Activated naive CD8-positive, alpha-beta T cell treated with anti-CD3 and anti-CD28 coated beads, Interleukin-2, amount 50 U/mL, for 16 hours (primary cell): ENCODE measurements around the gene SLC4A4.

Experiments used
- DNase-seq: peaks from one replicate; pipeline ENCODE4 v3.0.0-alpha.2; 2020; ENCODE audit warnings: low read depth, low spot score

Gene SLC4A4

DNA sequence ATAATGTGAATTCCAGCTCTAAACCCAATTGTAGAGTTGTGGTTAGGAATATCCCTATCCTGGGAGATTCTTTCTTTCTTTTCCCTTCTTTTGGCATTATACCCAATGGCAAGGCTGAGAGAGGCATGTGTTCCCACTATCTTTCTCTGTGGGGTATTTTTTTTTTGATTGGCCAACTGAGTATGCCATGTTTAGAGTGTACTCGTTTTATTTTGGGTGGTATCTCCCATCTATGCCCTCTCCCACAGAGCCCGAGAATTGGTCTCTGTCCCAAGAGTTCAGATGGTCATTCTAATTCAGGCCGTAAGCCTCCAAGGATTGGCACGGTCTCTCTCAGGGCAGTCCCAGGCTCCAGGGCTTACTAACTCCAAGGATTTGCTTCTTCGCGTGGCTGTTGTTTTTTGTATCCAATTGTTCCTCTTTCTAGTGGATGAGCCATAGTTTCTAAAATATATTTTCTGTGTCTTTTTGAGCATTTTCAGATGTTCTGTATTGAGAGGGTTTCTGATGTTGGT is 198.8 kb downstream of the SLC4A4 start:
- no peak for DNase-seq

GRCh38 chr4:71538528-71538927 is 199.7 kb downstream of the SLC4A4 start:
- no peak for DNase-seq

- DNase-seq = no peak
Measured at GRCh38 chr4:71540749-71541269, 202.0 kb downstream of the SLC4A4 start.

- DNase-seq = no peak
Measured at GRCh38 chr4:71541541-71541940, 202.7 kb downstream of the SLC4A4 start.

DNA sequence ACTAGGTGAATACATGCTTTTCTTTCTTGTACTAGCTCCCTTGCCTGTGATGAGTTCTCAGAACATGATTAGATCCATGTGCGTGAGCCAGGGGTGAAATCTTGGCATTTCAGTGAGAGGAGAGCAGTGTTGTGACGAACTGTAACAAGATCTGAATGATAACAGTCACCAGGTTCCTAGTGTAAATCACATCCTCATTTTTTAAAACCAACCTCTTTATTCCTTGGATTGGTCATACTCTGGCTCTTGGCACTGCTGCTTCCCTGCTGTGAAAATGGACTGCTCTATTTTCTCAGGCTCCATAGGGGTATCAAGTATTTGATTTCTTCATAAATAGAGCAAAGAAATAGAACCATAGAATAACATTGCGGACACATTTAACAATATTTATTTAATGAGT is 206.3 kb downstream of the SLC4A4 start:
- DNase-seq = no peak

DNA sequence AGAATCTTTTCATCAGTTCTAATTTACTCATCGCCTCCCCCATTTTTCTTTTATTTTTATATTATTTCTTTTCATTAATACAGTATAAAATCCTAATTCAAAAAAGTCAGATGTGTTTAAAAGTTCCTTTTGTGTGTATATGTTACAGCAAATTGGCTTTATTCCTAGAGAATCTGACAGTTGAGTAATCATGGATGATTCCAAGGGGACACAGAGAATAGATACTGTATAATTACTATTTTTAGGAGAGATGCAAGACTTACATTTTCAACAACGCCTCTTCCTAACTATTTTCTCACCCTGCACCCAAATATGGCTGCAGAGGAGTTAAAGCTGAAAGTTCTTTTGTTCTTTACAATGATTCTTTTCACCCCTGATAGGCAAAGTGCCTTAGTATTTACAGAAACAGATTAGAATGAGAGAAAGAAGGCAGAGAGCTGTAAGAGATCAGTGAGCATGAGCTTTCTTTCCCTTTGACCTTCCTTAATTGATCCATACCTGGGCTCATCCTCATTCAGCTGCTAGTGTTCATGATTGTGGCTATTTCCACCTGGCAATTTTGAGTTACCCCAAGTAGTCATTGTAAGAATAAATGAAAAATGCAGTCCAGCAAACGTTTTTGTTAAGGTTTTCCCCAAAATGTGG is 210.8 kb downstream of the SLC4A4 start:
- no peak for DNase-seq

GRCh38 chr4:71550220-71551165 is 211.7 kb downstream of the SLC4A4 start:
- DNase-seq = no peak

DNA sequence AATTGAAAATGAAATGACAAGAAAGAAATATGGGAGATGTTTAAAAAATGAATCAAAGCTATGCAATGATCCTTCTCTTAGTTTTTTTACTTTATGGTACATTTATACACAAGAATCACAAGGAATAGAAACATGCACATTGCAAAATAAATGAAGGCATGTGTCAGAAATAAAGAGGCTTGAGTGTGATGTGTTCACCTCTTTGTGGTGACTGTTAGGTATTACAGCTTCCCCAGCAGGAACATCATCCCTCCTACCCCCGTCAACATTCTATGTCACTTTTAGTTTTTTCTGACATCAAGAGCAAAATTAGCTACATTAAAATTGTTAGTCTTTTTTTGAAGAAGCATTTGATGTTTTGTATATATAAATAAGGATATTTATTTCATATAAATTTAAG is 214.8 kb downstream of the SLC4A4 start:
- DNase-seq = no peak

DNA sequence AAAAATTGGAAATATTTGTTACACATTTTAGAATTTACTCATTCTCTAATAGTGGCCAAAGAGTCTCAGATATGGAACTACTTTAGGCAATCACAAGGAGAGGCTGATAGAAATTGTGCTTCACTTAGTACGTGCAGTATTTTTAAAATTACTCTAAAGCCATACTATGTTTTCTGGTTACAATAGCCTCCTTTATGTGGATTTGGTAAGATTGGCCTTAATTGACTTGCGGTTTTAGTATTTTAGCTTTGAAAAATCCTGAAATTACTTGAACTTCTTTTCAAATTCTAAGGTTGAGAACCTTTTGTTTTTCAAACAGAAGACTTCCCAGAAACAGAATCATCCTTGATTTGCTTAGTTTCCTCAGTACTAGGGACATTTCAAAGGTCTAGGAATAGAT is 215.2 kb downstream of the SLC4A4 start:
- DNase-seq = no peak

- no peak for DNase-seq
Measured at GRCh38 chr4:71558248-71558647, 219.4 kb downstream of the SLC4A4 start.

GRCh38 chr4:71559957-71560571 is 221.2 kb downstream of the SLC4A4 start:
- no peak for DNase-seq

DNA sequence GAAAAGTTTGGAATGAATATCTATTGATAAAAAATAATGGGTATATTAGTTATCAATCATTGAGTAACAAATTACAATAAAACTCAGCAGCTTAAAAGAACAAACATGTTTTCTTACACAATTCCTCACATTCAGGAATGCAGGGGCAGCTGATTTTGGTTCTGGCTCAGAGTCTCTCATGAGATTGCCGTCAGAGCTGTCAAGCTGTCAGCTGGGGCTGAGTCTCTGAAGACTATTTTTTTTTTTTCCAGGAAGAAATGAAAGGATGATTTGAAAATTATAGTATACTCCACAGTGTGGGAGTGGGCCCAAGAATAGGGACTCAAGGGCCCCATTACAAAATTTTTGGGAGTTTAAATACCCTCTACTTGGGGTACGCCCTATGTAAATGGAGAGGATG is 226.0 kb downstream of the SLC4A4 start:
- DNase-seq = no peak

GRCh38 chr4:71566856-71567255 is 228.0 kb downstream of the SLC4A4 start:
- DNase-seq = no peak

DNA sequence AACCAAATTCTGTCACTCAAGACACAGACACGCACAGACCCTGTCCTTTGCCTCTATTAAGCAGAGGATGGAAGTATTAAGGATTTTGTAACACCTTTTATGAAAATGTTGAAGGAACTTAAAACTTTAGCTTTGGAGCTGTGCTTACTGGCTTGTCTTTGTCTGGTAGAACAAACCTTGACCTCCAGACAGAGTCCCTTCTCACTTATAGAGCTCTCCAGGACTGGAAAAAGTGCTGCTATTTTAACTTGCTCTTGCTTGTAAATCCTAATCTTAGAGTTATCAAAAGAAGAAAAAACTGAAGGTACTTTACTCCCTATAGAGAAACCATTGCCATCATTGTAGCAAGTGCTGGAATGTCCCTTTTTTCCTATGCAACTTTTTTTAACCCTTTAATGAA is 229.3 kb downstream of the SLC4A4 start:
- no peak for DNase-seq

GRCh38 chr4:71570492-71570891 is 231.7 kb downstream of the SLC4A4 start:
- DNase-seq = no peak

DNA sequence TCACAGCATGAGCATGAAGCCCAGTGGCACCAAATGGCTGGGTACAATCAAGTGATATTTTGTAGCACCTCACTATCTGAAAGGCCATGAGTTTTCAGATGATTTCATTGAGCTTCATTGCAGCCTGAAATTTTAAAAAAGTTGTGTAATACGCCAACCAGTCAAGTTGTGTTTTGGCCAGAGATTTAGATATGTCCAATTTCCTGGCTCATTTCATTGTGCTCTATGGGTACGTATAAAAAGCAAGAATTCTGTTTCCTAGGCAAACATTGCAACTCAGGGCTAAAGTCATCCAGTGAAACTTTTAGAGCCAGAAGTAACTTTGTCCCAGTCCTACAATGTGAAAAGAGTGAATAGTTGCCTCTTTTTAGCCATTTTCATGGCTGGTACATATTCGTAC is 232.5 kb downstream of the SLC4A4 start:
- no peak for DNase-seq

GRCh38 chr4:71583971-71584370 is 245.2 kb downstream of the SLC4A4 start:
- DNase-seq = no peak

- no peak for DNase-seq
Measured at GRCh38 chr4:71584585-71584984, 245.8 kb downstream of the SLC4A4 start.

DNA sequence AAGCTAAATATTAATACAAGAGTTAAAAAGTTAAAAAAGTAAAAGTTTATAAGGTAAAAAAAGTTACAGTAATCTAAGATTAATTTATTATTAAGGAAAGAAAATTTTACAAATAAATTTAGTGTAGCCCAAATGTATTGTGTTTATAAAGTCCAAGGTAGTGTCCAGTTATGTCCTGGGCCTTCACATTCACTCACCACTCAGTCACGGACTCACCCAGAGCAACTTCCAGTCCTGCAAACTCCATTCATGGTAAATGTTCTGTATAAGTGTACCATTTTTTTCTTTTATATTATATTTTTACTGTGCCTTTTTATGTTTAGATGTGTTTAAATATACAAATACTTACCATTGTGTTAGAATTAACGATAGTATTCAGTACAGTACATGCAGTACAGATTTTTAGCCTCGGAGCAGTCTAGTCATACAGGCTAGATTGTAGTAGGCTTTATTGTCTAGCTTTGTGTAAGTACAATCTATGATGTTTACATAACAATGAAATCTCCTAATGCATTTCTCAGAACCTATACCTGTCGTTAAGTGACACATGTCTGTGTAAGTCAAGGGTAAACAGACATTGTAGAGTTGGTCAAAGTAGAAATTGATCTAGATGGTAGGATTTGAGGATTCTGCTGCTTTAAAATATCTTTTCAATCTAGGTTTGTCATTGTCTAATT is 247.4 kb downstream of the SLC4A4 start:
- DNase-seq = no peak

- DNase-seq = no peak
Measured at GRCh38 chr4:71587995-71588394, 249.2 kb downstream of the SLC4A4 start.

DNA sequence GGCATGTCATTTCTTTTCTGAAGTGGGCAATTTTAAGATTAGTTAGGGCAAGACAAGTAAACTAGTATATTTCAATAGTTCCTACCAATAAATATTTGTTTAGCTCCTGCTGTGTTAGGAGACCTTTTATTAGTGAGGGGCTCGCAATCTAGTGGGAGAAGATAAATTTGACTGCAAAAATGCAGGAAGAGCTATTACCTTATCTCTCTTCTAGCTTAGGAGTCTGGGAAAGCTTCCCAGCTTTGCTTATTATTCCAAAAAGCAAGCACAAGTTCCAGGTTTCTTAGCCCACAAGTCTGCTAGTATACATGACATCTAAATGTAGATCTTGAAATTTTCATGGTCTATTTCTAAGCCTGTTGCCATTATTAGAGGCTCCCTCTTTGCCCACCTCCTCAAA is 254.0 kb downstream of the SLC4A4 start:
- DNase-seq = no peak

DNA sequence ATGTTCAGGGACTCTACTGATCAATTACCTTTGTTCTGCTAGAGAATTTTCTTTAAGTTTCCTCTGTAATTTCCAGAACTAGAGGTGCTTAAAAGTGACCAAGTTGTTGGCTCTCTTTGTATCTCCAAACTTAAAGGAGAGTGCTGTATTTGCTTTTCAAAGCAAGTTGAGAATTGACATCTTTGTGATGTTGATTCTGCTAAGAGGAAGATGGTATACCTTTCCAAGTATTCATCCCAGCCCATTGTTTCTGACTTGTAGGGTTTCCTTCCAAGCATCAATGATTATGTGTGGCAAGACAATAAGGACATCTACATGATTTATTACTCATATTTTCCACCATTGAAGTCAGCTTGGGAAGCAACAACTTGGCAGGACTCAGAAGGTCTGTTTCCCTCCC is 254.5 kb downstream of the SLC4A4 start:
- DNase-seq = no peak
